HepG2 (cell line): ENCODE data around the gene TBL3. TPM values are rescaled to one million over a fixed set of nuclear protein-coding genes. Genes with fewer than 3 reads are reported as not detected.
A peak's percentile ranks its signal among the peaks of the same experiment; 100 is the strongest.

Experiments
- ARNT ChIP-seq: fragments of 450-650 bp; IDR thresholded peaks from 2 replicates; pipeline ENCODE4 v1.6.1; 2017
- ATF7 ChIP-seq, 2 experiments: fragments of 450-650 bp in 1 of 2; sonication (generic) in 1 of 2; formaldehyde crosslinking in 1 of 2; IDR thresholded peaks; 2 replicates each; pipeline versions ENCODE4 v1.4.0 to v1.6.1; 2016 to 2020; ENCODE audit warnings: antibody characterized with exemption in 1 of 2, mild to moderate bottlenecking in 1 of 2, missing genetic modification reagents in 1 of 2
- GFI1 ChIP-seq: sonication (generic); formaldehyde crosslinking; IDR thresholded peaks from 2 replicates; pipeline ENCODE4 v1.5.0; 2020; ENCODE audit warnings: missing genetic modification reagents, mild to moderate bottlenecking, borderline replicate concordance
- GMEB2 ChIP-seq: IDR thresholded peaks from 2 replicates; pipeline ENCODE4 v1.6.1; 2016; ENCODE audit warnings: missing biosample characterization, missing genetic modification reagents, low read depth
- HDAC2 ChIP-seq: sonication (generic); formaldehyde crosslinking; IDR thresholded peaks from 2 replicates; pipeline ENCODE4 v1.4.0; 2020; ENCODE audit warnings: missing genetic modification reagents
- HOXA9 ChIP-seq: sonication (generic); formaldehyde crosslinking; IDR thresholded peaks from 2 replicates; pipeline ENCODE4 v1.8.1; 2022; ENCODE audit warnings: missing genetic modification reagents, mild to moderate bottlenecking, moderate library complexity, borderline replicate concordance
- KDM2A ChIP-seq: sonication (generic); formaldehyde crosslinking; IDR thresholded peaks from 2 replicates; pipeline ENCODE4 v1.4.0; 2020; ENCODE audit warnings: low read depth, missing genetic modification reagents, borderline replicate concordance
- KIAA2018 ChIP-seq: sonication (generic); formaldehyde crosslinking; IDR thresholded peaks from 2 replicates; pipeline ENCODE4 v1.5.0; 2020; ENCODE audit warnings: mild to moderate bottlenecking, missing genetic modification reagents, borderline replicate concordance
- KLF15 ChIP-seq: sonication (generic); formaldehyde crosslinking; IDR thresholded peaks from 2 replicates; pipeline ENCODE4 v1.8.1; 2023; ENCODE audit warnings: borderline replicate concordance, mild to moderate bottlenecking, inconsistent platforms, missing genetic modification reagents, mixed read lengths
- RAD21 ChIP-seq: fragments of 450-650 bp; formaldehyde crosslinking; IDR thresholded peaks from 2 replicates; pipeline ENCODE4 v1.5.0; 2020; ENCODE audit warnings: mild to moderate bottlenecking
- TCF7L2 ChIP-seq: IDR thresholded peaks from 2 replicates; pipeline ENCODE4 v1.6.1; 2011; ENCODE audit warnings: mild to moderate bottlenecking, low read depth, low read length, moderate library complexity
- YEATS2 ChIP-seq: sonication (generic); formaldehyde crosslinking; IDR thresholded peaks from 2 replicates; pipeline ENCODE4 v1.4.0; 2020; ENCODE audit warnings: missing genetic modification reagents, borderline replicate concordance
- ZNF138 ChIP-seq: sonication (generic); formaldehyde crosslinking; IDR thresholded peaks from 2 replicates; pipeline ENCODE4 v1.5.0; 2020; ENCODE audit warnings: mild to moderate bottlenecking, low read depth, missing genetic modification reagents
- ZNF383 ChIP-seq: sonication (generic); formaldehyde crosslinking; IDR thresholded peaks from 2 replicates; pipeline ENCODE4 v1.4.0; 2020; ENCODE audit warnings: missing genetic modification reagents, mild to moderate bottlenecking, borderline replicate concordance
- ZNF44 ChIP-seq: sonication (generic); formaldehyde crosslinking; IDR thresholded peaks from 2 replicates; pipeline ENCODE4 v1.5.1; 2020; ENCODE audit warnings: mild to moderate bottlenecking, missing genetic modification reagents
- ZNF841 ChIP-seq: sonication (generic); formaldehyde crosslinking; IDR thresholded peaks from 2 replicates; pipeline ENCODE4 v1.8.1; 2023; ENCODE audit warnings: missing genetic modification reagents, borderline replicate concordance
- polyA plus RNA-seq, 8 experiments: library from polyadenylated mRNA; depleted of rRNA in 3 of 8; stranded (reverse) in 7 of 8; unstranded in 1 of 8; fragments of >200 nt; fragmentation: Illumina TruSeq in 4 of 8; extraction: Trizol in 4 of 8; gene quantifications; 2 replicates each; pipeline versions ENCODE4 v1.2.1 to v1.2.3, GENCODE V29; 2011 to 2016; ENCODE audit warnings: low read depth in 4 of 8, missing spikeins in 1 of 8, mixed read lengths in 1 of 8; ENCODE audit not compliant: insufficient read depth in 1 of 8
- total RNA-seq, 5 experiments: library from RNA; depleted of rRNA; stranded (reverse); fragments of >200 nt; fragmentation: Illumina TruSeq; extraction: Trizol; gene quantifications; 2 replicates each; pipeline ENCODE4 v1.2.3, GENCODE V29; 2016; ENCODE audit warnings: low read depth in 1 of 5

TBL3 gene
- total and polyA plus RNA-seq, 2 of the 13 experiments (the other 11 are each of a cell fraction or from before 2014, with no cell fraction given): 16.8 to 38.0 TPM

- TF ChIP-seq ATF7 (IDR thresholded peaks at IDR 0.05): peak; percentile 46; the same call in 1 of the 2 replicates
- no peak for TF ChIP-seq ATF7 (CRISPR knock-in tag; IDR thresholded peaks at IDR 0.05)
- TF ChIP-seq KIAA2018: no peak; the same call in 1 of the 2 replicates
- TF ChIP-seq KLF15 (CRISPR knock-in tag): no peak; the same call in 1 of the 2 replicates
- no peak for TF ChIP-seq TCF7L2
- TF ChIP-seq YEATS2: peak; percentile 100
- TF ChIP-seq ZNF841 (CRISPR knock-in tag): no peak
- TF ChIP-seq ZNF44: peak; percentile 89
- peak; percentile 74; the same call in 1 of the 2 replicates for TF ChIP-seq HOXA9 (CRISPR knock-in tag)
- peak; percentile 15; the same call in 1 of the 2 replicates for TF ChIP-seq RAD21
- TF ChIP-seq GMEB2: peak; percentile 81
- peak; percentile 91; the same call in 1 of the 2 replicates for TF ChIP-seq ZNF383 (CRISPR knock-in tag)
- TF ChIP-seq GFI1 (CRISPR knock-in tag): peak; percentile 64; the same call in 1 of the 2 replicates
- peak; percentile 56; the same call in 1 of the 2 replicates for TF ChIP-seq ZNF138
- peak; percentile 99 for TF ChIP-seq KDM2A
- no peak for TF ChIP-seq ARNT
- TF ChIP-seq HDAC2 (CRISPR knock-in tag): peak; percentile 98
Measured at GRCh38 chr16:1971796-1972489, at the start of gene TBL3 (continued).
